GM21619 (cell line): ENCODE data around the gene RFX2.
"Not testable (repeated sequence)": the region's sequence is repeated elsewhere in the genome, so short reads cannot be mapped to it uniquely, and the experiment has no call there.

ENCODE experiments used
- ATAC-seq: cut with Tn5 transposase; IDR thresholded peaks from one replicate; pipeline ENCODE4 v1.9.1; 2021; ENCODE audit not compliant: unreplicated experiment

Gene RFX2

GRCh38 chr19:6110360-6110977, at the start of gene RFX2:
Gene RFX2 (minus strand): TSS chr19:6110500. CDS start chr19:6047496, 63,004 bp downstream.
- peak; percentile 86 for ATAC-seq

GRCh38 chr19:6156033-6156432, 45.7 kb upstream of the RFX2 start:
- no peak for ATAC-seq

- ATAC-seq = no peak
Measured at GRCh38 chr19:6150289-6150688, 40.0 kb upstream of the RFX2 start.

- no peak for ATAC-seq
Measured at GRCh38 chr19:6141217-6141616, 30.9 kb upstream of the RFX2 start.

GRCh38 chr19:6138511-6138910, 28.2 kb upstream of the RFX2 start:
- no peak for ATAC-seq

GRCh38 chr19:6138066-6138465, 27.8 kb upstream of the RFX2 start:
- ATAC-seq = no peak

GRCh38 chr19:6133231-6133630, 22.9 kb upstream of the RFX2 start:
- no peak for ATAC-seq

GRCh38 chr19:6132482-6132881, 22.2 kb upstream of the RFX2 start:
- ATAC-seq = no peak

GRCh38 chr19:6127716-6128335, 17.5 kb upstream of the RFX2 start:
- no peak for ATAC-seq

GRCh38 chr19:6126335-6126974, 16.2 kb upstream of the RFX2 start:
- ATAC-seq = no peak

- no peak for ATAC-seq
Measured at GRCh38 chr19:6125571-6125989, 15.3 kb upstream of the RFX2 start.

GRCh38 chr19:6119031-6119430, 8.7 kb upstream of the RFX2 start:
- ATAC-seq = no peak

GRCh38 chr19:6118043-6118442, 7.7 kb upstream of the RFX2 start:
- no peak for ATAC-seq

- ATAC-seq = no peak
Measured at GRCh38 chr19:6117534-6117933, 7.2 kb upstream of the RFX2 start.

- no peak for ATAC-seq
Measured at GRCh38 chr19:6116749-6117430, 6.6 kb upstream of the RFX2 start.

GRCh38 chr19:6115992-6116391, 5.7 kb upstream of the RFX2 start:
- no peak for ATAC-seq

- ATAC-seq = no peak
Measured at GRCh38 chr19:6113616-6114188, 3.4 kb upstream of the RFX2 start.

- ATAC-seq = peak; percentile 1
Measured at GRCh38 chr19:6109947-6110346, 353 bp downstream of the RFX2 start.

GRCh38 chr19:6108721-6109633, 1.3 kb downstream of the RFX2 start:
- ATAC-seq = no peak

GRCh38 chr19:6106643-6107294, 3.5 kb downstream of the RFX2 start:
- not testable (repeated sequence) for ATAC-seq
